A673 (cell line): ENCODE data around the gene TDRD5. TPM values are rescaled to one million over a fixed set of nuclear protein-coding genes. Genes with fewer than 3 reads are reported as not detected.
A peak's percentile ranks its signal among the peaks of the same experiment; 100 is the strongest.

ENCODE experiments used
- Bru-seq: library from RNA; stranded (reverse); fragments of 400-500 nt; gene quantifications from one replicate; lab custom pipeline; 2021; lab: Mats Ljungman, UMichigan
- BruChase-seq, 2 experiments: library from RNA; stranded (reverse); fragments of 400-500 nt; gene quantifications; one replicate each; lab custom pipeline; 2021; lab: Mats Ljungman, UMichigan
- BruUV-seq: library from RNA; stranded (reverse); fragments of 400-500 nt; replicated peaks from 2 replicates; lab custom pipeline; 2021; lab: Mats Ljungman, UMichigan
- CTCF ChIA-PET: fragments of 300-600 bp; sonication (Branson Sonifier 250); formaldehyde crosslinking; loops from one replicate; lab custom pipeline; 2022; ENCODE audit warnings: antibody characterized with exemption; lab: Charles Lee
- POLR2A ChIA-PET: fragments of 300-600 bp; sonication (Branson Sonifier 250); formaldehyde crosslinking; loops from one replicate; lab custom pipeline; 2022; ENCODE audit warnings: antibody characterized with exemption; ENCODE audit not compliant: low non-redundant PET; lab: Charles Lee
- DNase-seq: peaks from one replicate; pipeline ENCODE4 v3.0.0-alpha.2; 2015; ENCODE audit warnings: low spot score
- H3K27ac ChIP-seq: fragments of 200-600 bp; sonication (generic); 2 replicates; pipeline ENCODE4 v1.5.1; 2016; ENCODE audit warnings: mixed run types, low read depth, mild to moderate bottlenecking, mixed read lengths, antibody characterized with exemption, low read length; ENCODE audit not compliant: poor library complexity, severe bottlenecking
- H3K27me3 ChIP-seq: fragments of 200-600 bp; sonication (generic); replicated peaks from 2 replicates; pipeline ENCODE4 v1.6.1; 2017; ENCODE audit warnings: mixed run types, low read depth, mild to moderate bottlenecking, mixed read lengths, antibody characterized with exemption, low read length; ENCODE audit not compliant: insufficient read depth, poor library complexity
- H3K36me3 ChIP-seq: fragments of 200-600 bp; sonication (generic); 2 replicates; pipeline ENCODE4 v1.6.1; 2016; ENCODE audit warnings: mixed run types, mild to moderate bottlenecking, mixed read lengths, antibody characterized with exemption, low read length; ENCODE audit not compliant: insufficient read depth, poor library complexity, severe bottlenecking
- H3K4me1 ChIP-seq: fragments of 200-600 bp; sonication (generic); 2 replicates; pipeline ENCODE4 v1.6.1; 2017; ENCODE audit warnings: mixed run types, mild to moderate bottlenecking, mixed read lengths, antibody characterized with exemption, low read length; ENCODE audit not compliant: insufficient read depth, poor library complexity, severe bottlenecking
- H3K4me3 ChIP-seq: fragments of 200-600 bp; sonication (generic); 2 replicates; pipeline ENCODE4 v1.5.1; 2016; ENCODE audit warnings: low read depth, mixed run types, mild to moderate bottlenecking, mixed read lengths, low read length; ENCODE audit not compliant: poor library complexity, severe bottlenecking
- H3K9me3 ChIP-seq: fragments of 200-600 bp; sonication (generic); 2 replicates; pipeline ENCODE4 v1.6.1; 2016; ENCODE audit warnings: mixed run types, low read depth, mild to moderate bottlenecking, mixed read lengths, antibody characterized with exemption, low read length; ENCODE audit not compliant: poor library complexity, severe bottlenecking
- CTCF ChIP-seq: fragments of 300-800, 200-600 bp; sonication (generic); conservative IDR thresholded peaks from 2 replicates; pipeline ENCODE4 v1.5.1; 2017; ENCODE audit warnings: low read depth, mild to moderate bottlenecking, antibody characterized with exemption, low read length, moderate library complexity, mixed read lengths
- EZH2 ChIP-seq: fragments of 200-600 bp; sonication (generic); IDR thresholded peaks from 2 replicates; pipeline ENCODE4 v1.6.1; 2017; ENCODE audit warnings: borderline replicate concordance, low read depth, mild to moderate bottlenecking, mixed read lengths, antibody characterized with exemption, low read length; ENCODE audit not compliant: poor library complexity, severe bottlenecking
- intact Hi-C: fragments of 100-400 bp; cut with micrococcal nuclease; formaldehyde crosslinking; loops from one replicate; pipeline ENCODE4 v1.10.0; 2022; ENCODE audit not compliant: unreplicated experiment
- long read RNA-seq: library from polyadenylated mRNA; stranded (forward); transcript quantifications from one replicate; pipeline ENCODE4 v2.0.0, GENCODE V29; 2022
- total RNA-seq: library from RNA; stranded (reverse); gene quantifications from 2 replicates; pipeline ENCODE4 v1.2.3, GENCODE V29; 2021

The TDRD5 gene
- total RNA-seq, result not detected in 2 replicates
- Bru-seq, nascent RNA, result percentile 10 among the genes with signal in this experiment
- BruChase-seq, experiment 1, labeled RNA remaining after a 2-hour chase, result percentile 5 among the genes with signal in this experiment
- BruChase-seq, experiment 2, labeled RNA remaining after a 6-hour chase, result percentile 4 among the genes with signal in this experiment
- long read RNA-seq, result 0 reads

- peak within 1 kb of the TSS; percentile 29 for H3K4me3 ChIP-seq
- H3K9me3 ChIP-seq, result no peaks in the 10 kb centered on the region
- no peaks in the 10 kb centered on the region for H3K4me1 ChIP-seq
- BruUV-seq, result no TSS peak
- H3K36me3 ChIP-seq, result no peaks in the 10 kb centered on the region
- TF ChIP-seq EZH2, result no peak
- TF ChIP-seq CTCF, result 0 out of 2 replicates have a peak, but pooled peaks have one; percentile 12
- ChIA-PET CTCF (no interaction called here), POLR2A (no interaction called here)
- H3K27me3 ChIP-seq, result peaks cover 67% of the 10 kb centered on the region
- H3K27ac ChIP-seq, result no peak within 1 kb of the TSS
- peak; percentile 31 for DNase-seq
- intact Hi-C loops, result loop anchor here (10.0 kb wide), 1 partner anchor 517 kb away; no protein-coding TSS in a partner anchor
Measured at GRCh38 chr1:179591592-179592580, at the start of gene TDRD5. Gene TDRD5 (plus strand): TSS chr1:179591832. CDS start chr1:179592616, 784 bp downstream.

- intact Hi-C loops, result no loop called here
- H3K27ac ChIP-seq, result no peak overlapping the region
- DNase-seq, result no peak
- no peak for TF ChIP-seq CTCF
- no peak for TF ChIP-seq EZH2
- peaks cover 4% of the 10 kb centered on the region for H3K27me3 ChIP-seq
- H3K4me1 ChIP-seq, result no peaks in the 10 kb centered on the region
- no peak overlapping the region for H3K4me3 ChIP-seq
- no peaks in the 10 kb centered on the region for H3K9me3 ChIP-seq
- no TSS peak for BruUV-seq
- H3K36me3 ChIP-seq, result no peaks in the 10 kb centered on the region
- ChIA-PET CTCF (no interaction called here), POLR2A (no interaction called here)
Measured at GRCh38 chr1:179545321-179545720, 46.3 kb upstream of the TDRD5 start.

GRCh38 chr1:179547021-179547535 is 44.6 kb upstream of the TDRD5 start:
- intact Hi-C loops, result no loop called here
- CTCF ChIA-PET, result no interaction called here
- H3K27me3 ChIP-seq, result peaks cover 4% of the 10 kb centered on the region
- no TSS peak for BruUV-seq
- no peak for TF ChIP-seq EZH2
- TF ChIP-seq CTCF, result no peak
- no peak overlapping the region for H3K27ac ChIP-seq
- H3K36me3 ChIP-seq, result no peaks in the 10 kb centered on the region
- no peaks in the 10 kb centered on the region for H3K4me1 ChIP-seq
- H3K4me3 ChIP-seq, result no peak overlapping the region
- H3K9me3 ChIP-seq, result no peaks in the 10 kb centered on the region
- no peak for DNase-seq
- POLR2A ChIA-PET, result no interaction called here
